Pulmonary artery endothelial cell (primary cell): ENCODE results near the gene SYNPO2. TPM values are rescaled to one million over a fixed set of nuclear protein-coding genes. Genes with fewer than 3 reads are reported as not detected.
"Not testable (repeated sequence)": the region's sequence is repeated elsewhere in the genome, so short reads cannot be mapped to it uniquely, and the experiment has no call there.

ENCODE experiments used
- DNase-seq: peaks from one replicate; pipeline ENCODE4 v3.0.0-alpha.2; 2011; ENCODE audit warnings: low read depth, low spot score
- total RNA-seq: library from RNA; depleted of rRNA; stranded (reverse); fragments of >200 nt; gene quantifications from 2 replicates; pipeline ENCODE4 v1.2.3, GENCODE V29; 2014

The SYNPO2 gene
- total RNA-seq, 1 donor from 2014 or later, result 0.13 TPM

GRCh38 chr4:119000400-119000799 is 111.7 kb downstream of the SYNPO2 start:
- no peak for DNase-seq

GRCh38 chr4:119002476-119002875 is 113.8 kb downstream of the SYNPO2 start:
- DNase-seq, result no peak

DNA sequence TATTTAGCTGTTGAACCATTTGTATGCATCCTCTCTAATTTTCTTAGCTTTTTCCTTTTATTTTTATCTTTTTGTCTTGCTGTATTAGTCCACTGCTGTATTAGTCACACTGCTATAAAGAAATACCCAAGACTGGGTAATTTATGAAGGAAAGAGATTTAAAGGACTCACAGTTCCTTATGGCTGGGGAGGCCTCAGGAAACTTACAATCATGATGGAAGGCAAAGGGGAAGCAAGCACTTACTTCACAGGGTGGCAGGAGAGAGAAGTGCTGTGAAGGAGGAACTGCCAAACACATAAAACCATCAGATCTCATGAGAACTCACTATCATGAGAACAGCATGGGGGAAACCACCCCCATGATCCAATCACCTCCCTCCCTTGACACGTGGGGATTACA is 114.3 kb downstream of the SYNPO2 start:
- not testable (repeated sequence) for DNase-seq

DNA sequence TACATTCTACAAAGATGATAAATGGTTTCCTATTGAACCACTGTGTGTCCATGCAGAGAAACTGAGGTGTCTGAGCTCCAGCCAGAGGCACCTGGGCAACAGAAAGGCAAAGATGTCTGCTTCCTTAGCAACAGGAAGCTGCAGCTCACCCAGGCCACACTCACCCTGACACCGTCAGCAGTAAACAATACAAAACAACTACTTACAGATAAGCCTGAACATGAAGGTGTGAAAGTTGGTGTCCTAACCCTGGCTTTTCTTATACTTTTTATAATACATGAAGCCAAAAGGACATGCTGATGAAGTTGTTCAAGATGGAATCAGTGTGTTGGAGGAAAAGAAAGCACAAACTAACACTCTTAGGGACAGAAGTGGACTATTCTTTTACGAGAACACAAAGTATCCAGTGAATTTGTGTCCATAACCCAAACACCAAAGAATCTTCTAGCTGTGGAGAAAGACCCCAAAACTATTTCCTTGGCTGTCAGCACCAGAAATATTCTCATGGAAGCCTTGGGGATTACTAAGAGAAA is 117.3 kb downstream of the SYNPO2 start:
- no peak for DNase-seq

- DNase-seq, result no peak
These were observed 120.1 kb downstream of the SYNPO2 start for GRCh38 chr4:119008761-119009160.

DNA sequence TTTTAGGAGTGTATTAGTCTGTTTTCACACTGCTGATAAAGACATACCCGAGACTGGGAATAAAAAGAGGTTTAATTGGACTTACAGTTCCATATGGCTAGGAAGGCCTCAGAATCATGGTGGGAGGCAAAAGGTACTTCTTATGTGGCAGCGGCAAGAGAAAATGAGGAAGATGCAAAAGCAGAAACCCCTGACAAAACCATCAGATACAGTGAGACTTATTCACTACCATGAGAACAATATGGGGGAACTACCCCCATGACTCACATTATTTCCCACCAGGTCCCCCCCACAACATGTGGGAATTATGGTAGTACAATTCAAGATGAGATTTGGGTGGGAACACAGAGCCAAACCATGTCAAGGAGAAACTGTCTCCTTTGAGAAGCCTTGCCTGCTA is 121.6 kb downstream of the SYNPO2 start:
- not testable (repeated sequence) for DNase-seq

GRCh38 chr4:119010909-119011606 is 122.4 kb downstream of the SYNPO2 start:
- no peak for DNase-seq

DNA sequence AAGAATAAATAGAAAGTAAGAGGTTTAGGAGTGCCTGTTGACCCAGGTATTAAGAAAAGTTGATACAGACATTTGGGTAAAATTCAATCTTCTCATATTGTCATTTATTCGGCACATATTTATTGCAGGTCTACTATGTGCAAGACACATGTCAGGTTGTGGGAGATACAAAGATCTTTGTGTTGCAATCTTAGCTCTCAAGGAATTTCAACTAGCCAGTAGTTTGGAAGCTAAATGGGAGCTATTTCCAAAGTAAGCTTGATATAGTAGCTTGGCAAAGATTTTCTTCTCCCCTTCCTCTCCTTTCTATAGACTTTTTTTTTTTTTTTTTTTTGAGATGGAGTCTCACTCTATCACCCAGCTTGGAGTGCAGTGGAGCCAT is 122.9 kb downstream of the SYNPO2 start:
- DNase-seq, result no peak

DNA sequence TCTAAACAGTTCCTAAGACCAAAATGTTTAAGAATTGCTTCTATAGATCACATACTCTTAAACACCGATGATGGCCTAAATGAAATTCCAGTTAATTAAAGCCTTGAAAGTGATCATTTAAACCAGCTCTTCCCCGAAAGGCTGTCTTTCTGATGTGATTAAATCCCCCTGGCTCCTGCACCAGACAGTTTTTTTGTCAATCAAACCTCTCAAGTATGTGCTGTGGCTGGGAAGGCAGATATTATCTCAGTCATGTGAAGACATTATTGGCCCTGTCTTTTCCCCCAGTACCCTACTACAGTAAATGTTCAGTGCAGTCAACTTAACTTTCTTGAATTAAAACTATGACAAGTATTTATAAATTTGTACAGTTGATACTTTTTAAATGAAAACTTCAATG is 126.0 kb downstream of the SYNPO2 start:
- DNase-seq, result no peak

- DNase-seq, result no peak
These were observed 128.0 kb downstream of the SYNPO2 start for GRCh38 chr4:119016636-119017035.

GRCh38 chr4:119017636-119018035 is 129.0 kb downstream of the SYNPO2 start:
- DNase-seq, result no peak

- DNase-seq, result no peak
These were observed 131.5 kb downstream of the SYNPO2 start for GRCh38 chr4:119020158-119020557.

DNA sequence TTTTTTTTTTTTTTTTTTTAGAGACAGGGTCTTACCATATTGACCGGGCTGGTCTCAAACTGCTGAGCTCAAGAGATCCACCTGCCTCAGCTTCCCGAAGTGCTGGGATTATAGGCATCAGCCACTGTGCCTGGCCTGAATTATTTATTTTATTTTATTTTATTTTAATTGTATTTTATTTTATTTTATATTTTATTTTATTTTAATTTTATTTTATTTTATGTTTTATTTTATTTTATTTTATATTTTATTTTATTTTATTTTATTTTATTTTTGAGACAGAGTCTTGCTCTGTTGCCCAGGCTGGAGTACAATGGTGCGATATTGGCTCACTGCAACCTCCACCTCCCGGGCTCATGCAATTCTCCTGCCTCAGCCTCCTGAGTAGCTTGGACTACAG is 133.9 kb downstream of the SYNPO2 start:
- DNase-seq, result not testable (repeated sequence)

GRCh38 chr4:119024102-119024501 is 135.4 kb downstream of the SYNPO2 start:
- no peak for DNase-seq

DNA sequence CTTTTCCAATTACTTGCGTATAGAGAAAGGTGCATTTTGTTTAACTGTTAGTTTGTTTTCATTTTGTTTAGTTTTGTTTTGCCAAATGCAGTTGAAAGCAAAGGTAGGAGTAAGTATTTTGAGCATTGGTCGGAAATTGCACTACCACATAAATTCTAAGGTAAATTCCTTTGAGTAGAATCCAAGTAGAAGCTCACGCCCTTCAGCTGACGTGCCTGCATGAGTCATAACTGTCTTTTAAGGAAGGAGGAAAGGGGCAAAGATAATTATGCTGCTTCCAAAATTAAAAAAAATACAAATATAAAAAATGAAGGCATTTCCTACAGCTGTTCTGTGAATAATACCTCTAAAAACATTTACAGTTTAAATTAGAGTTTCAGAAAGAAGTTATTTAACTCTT is 136.8 kb downstream of the SYNPO2 start:
- no peak for DNase-seq

- no peak for DNase-seq
These were observed 137.4 kb downstream of the SYNPO2 start for GRCh38 chr4:119025916-119026661.

DNA sequence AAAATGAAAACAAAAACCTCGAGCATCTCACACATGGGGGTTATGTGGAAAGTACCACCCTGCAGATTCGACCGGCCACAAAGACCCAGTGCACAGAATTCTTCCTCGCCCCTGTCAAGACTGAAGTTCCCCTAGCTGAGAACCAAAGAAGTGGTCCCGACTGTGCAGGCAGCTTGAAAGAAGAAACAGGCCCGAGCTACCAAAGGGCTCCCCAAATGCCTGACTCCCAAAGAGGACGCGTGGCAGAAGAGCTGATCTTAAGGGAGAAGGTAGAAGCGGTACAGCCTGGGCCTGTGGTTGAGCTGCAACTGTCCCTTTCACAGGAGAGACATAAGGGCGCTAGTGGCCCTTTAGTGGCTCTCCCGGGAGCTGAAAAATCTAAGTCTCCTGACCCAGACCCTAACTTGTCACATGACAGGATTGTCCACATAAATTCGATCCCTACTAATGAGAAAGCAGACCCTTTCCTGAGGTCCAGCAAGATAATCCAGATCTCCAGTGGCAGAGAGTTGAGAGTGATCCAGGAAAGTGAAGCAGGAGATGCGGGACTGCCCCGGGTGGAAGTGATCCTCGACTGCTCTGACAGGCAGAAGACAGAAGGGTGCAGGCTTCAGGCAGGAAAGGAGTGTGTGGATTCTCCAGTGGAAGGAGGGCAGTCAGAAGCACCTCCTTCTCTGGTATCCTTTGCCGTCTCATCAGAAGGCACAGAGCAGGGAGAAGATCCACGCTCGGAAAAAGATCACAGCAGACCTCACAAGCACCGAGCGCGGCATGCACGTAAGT is 138.2 kb downstream of the SYNPO2 start:
- DNase-seq, result no peak

- no peak for DNase-seq
These were observed 139.2 kb downstream of the SYNPO2 start for GRCh38 chr4:119027811-119028210.

DNA sequence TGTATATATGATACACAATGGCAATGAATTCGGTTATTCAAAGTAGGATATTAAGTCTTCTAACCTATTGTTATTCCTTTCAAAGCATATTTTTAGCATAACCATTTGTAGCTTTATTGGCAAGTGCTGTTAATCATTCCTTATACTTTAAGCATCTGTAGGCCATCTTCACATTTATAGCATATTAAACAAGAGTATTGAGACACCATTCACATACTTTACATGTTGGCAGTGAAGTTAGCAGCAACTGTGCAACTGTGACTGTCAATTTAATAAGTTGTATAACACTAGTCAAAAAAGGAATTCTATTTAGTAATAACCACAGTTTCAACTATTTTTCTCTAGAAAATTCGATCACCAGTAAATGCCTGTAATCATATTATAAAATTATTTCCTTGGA is 139.6 kb downstream of the SYNPO2 start:
- no peak for DNase-seq

GRCh38 chr4:119029847-119030535 is 141.3 kb downstream of the SYNPO2 start:
- DNase-seq, result no peak

DNA sequence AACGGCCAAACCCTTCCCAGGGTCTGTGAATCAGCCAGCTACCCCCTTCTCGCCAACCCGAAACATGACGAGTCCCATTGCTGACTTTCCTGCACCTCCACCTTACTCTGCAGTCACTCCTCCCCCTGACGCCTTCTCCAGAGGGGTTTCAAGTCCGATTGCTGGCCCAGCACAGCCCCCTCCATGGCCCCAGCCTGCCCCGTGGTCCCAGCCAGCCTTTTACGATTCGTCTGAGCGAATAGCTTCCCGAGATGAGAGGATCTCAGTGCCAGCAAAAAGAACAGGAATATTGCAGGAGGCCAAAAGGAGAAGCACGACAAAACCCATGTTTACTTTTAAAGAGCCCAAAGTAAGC is 141.9 kb downstream of the SYNPO2 start:
- DNase-seq, result no peak

GRCh38 chr4:119031218-119031617 is 142.6 kb downstream of the SYNPO2 start:
- DNase-seq, result no peak
